HepG2 (cell line): Measurements from ENCODE around the gene RPLP2. TPM values are rescaled to one million over a fixed set of nuclear protein-coding genes. Genes with fewer than 3 reads are reported as not detected.

Source experiments
- ARNTL ChIP-seq: sonication (generic); formaldehyde crosslinking; IDR thresholded peaks from 2 replicates; pipeline ENCODE4 v1.4.0; 2020; ENCODE audit warnings: mild to moderate bottlenecking, missing genetic modification reagents
- GFI1 ChIP-seq: sonication (generic); formaldehyde crosslinking; IDR thresholded peaks from 2 replicates; pipeline ENCODE4 v1.5.0; 2020; ENCODE audit warnings: missing genetic modification reagents, mild to moderate bottlenecking, borderline replicate concordance
- NCOA2 ChIP-seq: sonication (generic); formaldehyde crosslinking; IDR thresholded peaks from 2 replicates; pipeline ENCODE4 v1.8.0; 2022; ENCODE audit warnings: inconsistent platforms
- TEAD2 ChIP-seq: sonication (generic); formaldehyde crosslinking; IDR thresholded peaks from 2 replicates; pipeline ENCODE4 v1.9.0; 2021; ENCODE audit warnings: missing genetic modification reagents
- XRCC5 ChIP-seq: fragments of 200-400 bp; formaldehyde crosslinking; optimal IDR thresholded peaks from 2 replicates; pipeline ENCODE3; 2017; ENCODE audit warnings: mild to moderate bottlenecking, low read length
- ZNF263 ChIP-seq: sonication (generic); formaldehyde crosslinking; IDR thresholded peaks from 2 replicates; pipeline ENCODE4 v1.4.0; 2020; ENCODE audit warnings: missing genetic modification reagents
- ZNF569 ChIP-seq: sonication (generic); formaldehyde crosslinking; IDR thresholded peaks from 2 replicates; pipeline ENCODE4 v1.5.0; 2020; ENCODE audit warnings: mild to moderate bottlenecking, missing genetic modification reagents, moderate library complexity, borderline replicate concordance
- polyA plus RNA-seq, 8 experiments: library from polyadenylated mRNA; depleted of rRNA in 3 of 8; stranded (reverse) in 7 of 8; unstranded in 1 of 8; fragments of >200 nt; fragmentation: Illumina TruSeq in 4 of 8; extraction: Trizol in 4 of 8; gene quantifications; 2 replicates each; pipeline versions ENCODE4 v1.2.1 to v1.2.3, GENCODE V29; 2011 to 2016; ENCODE audit warnings: low read depth in 4 of 8, missing spikeins in 1 of 8, mixed read lengths in 1 of 8; ENCODE audit not compliant: insufficient read depth in 1 of 8
- total RNA-seq, 5 experiments: library from RNA; depleted of rRNA; stranded (reverse); fragments of >200 nt; fragmentation: Illumina TruSeq; extraction: Trizol; gene quantifications; 2 replicates each; pipeline ENCODE4 v1.2.3, GENCODE V29; 2016; ENCODE audit warnings: low read depth in 1 of 5
- TF ChIP-seq, protein P1 (sequence below): sonication (generic); formaldehyde crosslinking; IDR thresholded peaks from 2 replicates; pipeline ENCODE4 v1.4.0; 2020; ENCODE audit warnings: missing genetic modification reagents
- TF ChIP-seq, protein P2 (sequence below): sonication (generic); formaldehyde crosslinking; IDR thresholded peaks from 2 replicates; pipeline ENCODE4 v1.9.0; 2021; ENCODE audit warnings: missing genetic modification reagents, mild to moderate bottlenecking, borderline replicate concordance
- TF ChIP-seq, protein P3 (sequence below), 2 experiments: fragments of 450-650 bp in 1 of 2; sonication (generic) in 1 of 2; formaldehyde crosslinking in 1 of 2; IDR thresholded peaks; 2 replicates each; pipeline versions ENCODE4 v1.6.1 to v1.8.0; 2016 to 2022; ENCODE audit warnings: antibody characterized with exemption in 1 of 2, mild to moderate bottlenecking in 1 of 2, missing genetic modification reagents in 1 of 2
- TF ChIP-seq, protein P4 (sequence below): IDR thresholded peaks from 2 replicates; pipeline ENCODE4 v1.6.1; 2016

RPLP2 gene
- total and polyA plus RNA-seq, 2 of the 13 experiments (the other 11 are each of a cell fraction or from before 2014, with no cell fraction given), result 978 to 2,106 TPM

GRCh38 chr11:841981-842369 lies 32.2 kb downstream of the RPLP2 start (continued):
- TF ChIP-seq, protein P1, sequence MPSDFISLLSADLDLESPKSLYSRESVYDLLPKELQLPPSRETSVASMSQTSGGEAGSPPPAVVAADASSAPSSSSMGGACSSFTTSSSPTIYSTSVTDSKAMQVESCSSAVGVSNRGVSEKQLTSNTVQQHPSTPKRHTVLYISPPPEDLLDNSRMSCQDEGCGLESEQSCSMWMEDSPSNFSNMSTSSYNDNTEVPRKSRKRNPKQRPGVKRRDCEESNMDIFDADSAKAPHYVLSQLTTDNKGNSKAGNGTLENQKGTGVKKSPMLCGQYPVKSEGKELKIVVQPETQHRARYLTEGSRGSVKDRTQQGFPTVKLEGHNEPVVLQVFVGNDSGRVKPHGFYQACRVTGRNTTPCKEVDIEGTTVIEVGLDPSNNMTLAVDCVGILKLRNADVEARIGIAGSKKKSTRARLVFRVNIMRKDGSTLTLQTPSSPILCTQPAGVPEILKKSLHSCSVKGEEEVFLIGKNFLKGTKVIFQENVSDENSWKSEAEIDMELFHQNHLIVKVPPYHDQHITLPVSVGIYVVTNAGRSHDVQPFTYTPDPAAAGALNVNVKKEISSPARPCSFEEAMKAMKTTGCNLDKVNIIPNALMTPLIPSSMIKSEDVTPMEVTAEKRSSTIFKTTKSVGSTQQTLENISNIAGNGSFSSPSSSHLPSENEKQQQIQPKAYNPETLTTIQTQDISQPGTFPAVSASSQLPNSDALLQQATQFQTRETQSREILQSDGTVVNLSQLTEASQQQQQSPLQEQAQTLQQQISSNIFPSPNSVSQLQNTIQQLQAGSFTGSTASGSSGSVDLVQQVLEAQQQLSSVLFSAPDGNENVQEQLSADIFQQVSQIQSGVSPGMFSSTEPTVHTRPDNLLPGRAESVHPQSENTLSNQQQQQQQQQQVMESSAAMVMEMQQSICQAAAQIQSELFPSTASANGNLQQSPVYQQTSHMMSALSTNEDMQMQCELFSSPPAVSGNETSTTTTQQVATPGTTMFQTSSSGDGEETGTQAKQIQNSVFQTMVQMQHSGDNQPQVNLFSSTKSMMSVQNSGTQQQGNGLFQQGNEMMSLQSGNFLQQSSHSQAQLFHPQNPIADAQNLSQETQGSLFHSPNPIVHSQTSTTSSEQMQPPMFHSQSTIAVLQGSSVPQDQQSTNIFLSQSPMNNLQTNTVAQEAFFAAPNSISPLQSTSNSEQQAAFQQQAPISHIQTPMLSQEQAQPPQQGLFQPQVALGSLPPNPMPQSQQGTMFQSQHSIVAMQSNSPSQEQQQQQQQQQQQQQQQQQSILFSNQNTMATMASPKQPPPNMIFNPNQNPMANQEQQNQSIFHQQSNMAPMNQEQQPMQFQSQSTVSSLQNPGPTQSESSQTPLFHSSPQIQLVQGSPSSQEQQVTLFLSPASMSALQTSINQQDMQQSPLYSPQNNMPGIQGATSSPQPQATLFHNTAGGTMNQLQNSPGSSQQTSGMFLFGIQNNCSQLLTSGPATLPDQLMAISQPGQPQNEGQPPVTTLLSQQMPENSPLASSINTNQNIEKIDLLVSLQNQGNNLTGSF (CRISPR knock-in tag), result no peak; the same call in 1 of the 2 replicates
- TF ChIP-seq ARNTL (CRISPR knock-in tag), result no peak
- TF ChIP-seq NCOA2, result no peak
- TF ChIP-seq, protein P2, sequence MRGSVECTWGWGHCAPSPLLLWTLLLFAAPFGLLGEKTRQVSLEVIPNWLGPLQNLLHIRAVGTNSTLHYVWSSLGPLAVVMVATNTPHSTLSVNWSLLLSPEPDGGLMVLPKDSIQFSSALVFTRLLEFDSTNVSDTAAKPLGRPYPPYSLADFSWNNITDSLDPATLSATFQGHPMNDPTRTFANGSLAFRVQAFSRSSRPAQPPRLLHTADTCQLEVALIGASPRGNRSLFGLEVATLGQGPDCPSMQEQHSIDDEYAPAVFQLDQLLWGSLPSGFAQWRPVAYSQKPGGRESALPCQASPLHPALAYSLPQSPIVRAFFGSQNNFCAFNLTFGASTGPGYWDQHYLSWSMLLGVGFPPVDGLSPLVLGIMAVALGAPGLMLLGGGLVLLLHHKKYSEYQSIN, result no peak
- TF ChIP-seq ZNF569, result no peak
- peak; percentile 35; the same call in 1 of the 2 replicates for TF ChIP-seq ZNF263 (CRISPR knock-in tag)
- TF ChIP-seq, protein P3, sequence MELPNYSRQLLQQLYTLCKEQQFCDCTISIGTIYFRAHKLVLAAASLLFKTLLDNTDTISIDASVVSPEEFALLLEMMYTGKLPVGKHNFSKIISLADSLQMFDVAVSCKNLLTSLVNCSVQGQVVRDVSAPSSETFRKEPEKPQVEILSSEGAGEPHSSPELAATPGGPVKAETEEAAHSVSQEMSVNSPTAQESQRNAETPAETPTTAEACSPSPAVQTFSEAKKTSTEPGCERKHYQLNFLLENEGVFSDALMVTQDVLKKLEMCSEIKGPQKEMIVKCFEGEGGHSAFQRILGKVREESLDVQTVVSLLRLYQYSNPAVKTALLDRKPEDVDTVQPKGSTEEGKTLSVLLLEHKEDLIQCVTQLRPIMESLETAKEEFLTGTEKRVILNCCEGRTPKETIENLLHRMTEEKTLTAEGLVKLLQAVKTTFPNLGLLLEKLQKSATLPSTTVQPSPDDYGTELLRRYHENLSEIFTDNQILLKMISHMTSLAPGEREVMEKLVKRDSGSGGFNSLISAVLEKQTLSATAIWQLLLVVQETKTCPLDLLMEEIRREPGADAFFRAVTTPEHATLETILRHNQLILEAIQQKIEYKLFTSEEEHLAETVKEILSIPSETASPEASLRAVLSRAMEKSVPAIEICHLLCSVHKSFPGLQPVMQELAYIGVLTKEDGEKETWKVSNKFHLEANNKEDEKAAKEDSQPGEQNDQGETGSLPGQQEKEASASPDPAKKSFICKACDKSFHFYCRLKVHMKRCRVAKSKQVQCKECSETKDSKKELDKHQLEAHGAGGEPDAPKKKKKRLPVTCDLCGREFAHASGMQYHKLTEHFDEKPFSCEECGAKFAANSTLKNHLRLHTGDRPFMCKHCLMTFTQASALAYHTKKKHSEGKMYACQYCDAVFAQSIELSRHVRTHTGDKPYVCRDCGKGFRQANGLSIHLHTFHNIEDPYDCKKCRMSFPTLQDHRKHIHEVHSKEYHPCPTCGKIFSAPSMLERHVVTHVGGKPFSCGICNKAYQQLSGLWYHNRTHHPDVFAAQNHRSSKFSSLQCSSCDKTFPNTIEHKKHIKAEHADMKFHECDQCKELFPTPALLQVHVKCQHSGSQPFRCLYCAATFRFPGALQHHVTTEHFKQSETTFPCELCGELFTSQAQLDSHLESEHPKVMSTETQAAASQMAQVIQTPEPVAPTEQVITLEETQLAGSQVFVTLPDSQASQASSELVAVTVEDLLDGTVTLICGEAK (IDR thresholded peaks at IDR 0.05), result no peak
- TF ChIP-seq, protein P3 (CRISPR knock-in tag; IDR thresholded peaks at IDR 0.05), result no peak
- TF ChIP-seq TEAD2 (CRISPR knock-in tag), result no peak
- TF ChIP-seq, protein P4, sequence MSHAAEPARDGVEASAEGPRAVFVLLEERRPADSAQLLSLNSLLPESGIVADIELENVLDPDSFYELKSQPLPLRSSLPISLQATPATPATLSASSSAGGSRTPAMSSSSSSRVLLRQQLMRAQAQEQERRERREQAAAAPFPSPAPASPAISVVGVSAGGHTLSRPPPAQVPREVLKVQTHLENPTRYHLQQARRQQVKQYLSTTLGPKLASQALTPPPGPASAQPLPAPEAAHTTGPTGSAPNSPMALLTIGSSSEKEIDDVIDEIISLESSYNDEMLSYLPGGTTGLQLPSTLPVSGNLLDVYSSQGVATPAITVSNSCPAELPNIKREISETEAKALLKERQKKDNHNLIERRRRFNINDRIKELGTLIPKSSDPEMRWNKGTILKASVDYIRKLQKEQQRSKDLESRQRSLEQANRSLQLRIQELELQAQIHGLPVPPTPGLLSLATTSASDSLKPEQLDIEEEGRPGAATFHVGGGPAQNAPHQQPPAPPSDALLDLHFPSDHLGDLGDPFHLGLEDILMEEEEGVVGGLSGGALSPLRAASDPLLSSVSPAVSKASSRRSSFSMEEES (CRISPR knock-in tag), result no peak
- TF ChIP-seq GFI1, result no peak
- no peak for TF ChIP-seq XRCC5
